Mesenchymal stem cell (in vitro differentiated cells and primary cell): ENCODE results near the gene NPHP4.
A peak's percentile ranks its signal among the peaks of the same experiment; 100 is the strongest.

ENCODE experiments used
- DNase-seq: peaks from one replicate; pipeline ENCODE4 v3.0.0-alpha.2; 2013
- H2AFZ ChIP-seq: one replicate; pipeline ENCODE4 v1.6.1; 2013; ENCODE audit warnings: low read depth, mild to moderate bottlenecking, control low read depth, inconsistent platforms, low read length, moderate library complexity
- H2AK5ac ChIP-seq: 2 replicates; pipeline ENCODE4 v1.6.1; 2013; ENCODE audit warnings: low read length, moderate library complexity, mild to moderate bottlenecking, inconsistent platforms; ENCODE audit not compliant: severe bottlenecking
- H2BK120ac ChIP-seq: one replicate; pipeline ENCODE4 v1.6.1; 2013; ENCODE audit warnings: low read depth, mild to moderate bottlenecking, inconsistent platforms, low read length, moderate library complexity
- H2BK12ac ChIP-seq, 2 experiments: one replicate each; pipeline ENCODE4 v1.6.1; 2013; ENCODE audit warnings: inconsistent platforms in 2 of 2, low read length in 2 of 2, mild to moderate bottlenecking in 2 of 2, moderate library complexity in 2 of 2, control low read depth in 1 of 2
- H2BK15ac ChIP-seq: one replicate; pipeline ENCODE4 v1.6.1; 2013; ENCODE audit warnings: mild to moderate bottlenecking, low read depth, inconsistent platforms; ENCODE audit not compliant: poor library complexity, severe bottlenecking
- H2BK5ac ChIP-seq: 2 replicates; pipeline ENCODE4 v1.6.1; 2013; ENCODE audit warnings: low read depth, mild to moderate bottlenecking, low read length, control low read depth, inconsistent platforms; ENCODE audit not compliant: poor library complexity, severe bottlenecking
- H3K14ac ChIP-seq, 2 experiments: one replicate each; pipeline ENCODE4 v1.6.1; 2013; ENCODE audit warnings: inconsistent platforms in 2 of 2, low read length in 2 of 2, control low read depth in 1 of 2, mild to moderate bottlenecking in 1 of 2, moderate library complexity in 1 of 2
- H3K18ac ChIP-seq, 2 experiments: one replicate each; pipeline ENCODE4 v1.6.1; 2013; ENCODE audit warnings: inconsistent platforms in 2 of 2, low read length in 2 of 2, control low read depth in 1 of 2, low read depth in 1 of 2, mild to moderate bottlenecking in 1 of 2
- H3K23ac ChIP-seq, 2 experiments: one replicate each; pipeline ENCODE4 v1.6.1; 2013; ENCODE audit warnings: inconsistent platforms in 2 of 2, low read length in 2 of 2, mild to moderate bottlenecking in 2 of 2, moderate library complexity in 2 of 2, control low read depth in 1 of 2
- H3K27ac ChIP-seq: 2 replicates; pipeline ENCODE4 v1.5.1; 2013; ENCODE audit warnings: mild to moderate bottlenecking, moderate library complexity, low read length, control low read depth, inconsistent platforms; ENCODE audit not compliant: poor library complexity, severe bottlenecking
- H3K27me3 ChIP-seq, 2 experiments: 2 replicates each; pipeline versions ENCODE4 v1.6.1 to v1.7.0; 2013; ENCODE audit warnings: low read length in 2 of 2, mild to moderate bottlenecking in 2 of 2, moderate library complexity in 2 of 2, control low read depth in 1 of 2, inconsistent platforms in 1 of 2; ENCODE audit not compliant: control insufficient read depth in 1 of 2, insufficient read depth in 1 of 2
- H3K36me3 ChIP-seq, 2 experiments: 2 replicates each; pipeline versions ENCODE4 v1.6.1 to v1.7.0; 2013; ENCODE audit warnings: low read length in 2 of 2, control low read depth in 1 of 2, inconsistent platforms in 1 of 2, low read depth in 1 of 2, mild to moderate bottlenecking in 1 of 2; ENCODE audit not compliant: insufficient read depth in 2 of 2, control insufficient read depth in 1 of 2
- H3K4ac ChIP-seq, 2 experiments: one replicate each; pipeline ENCODE4 v1.6.1; 2013; ENCODE audit warnings: inconsistent platforms in 2 of 2, low read length in 2 of 2, mild to moderate bottlenecking in 2 of 2, moderate library complexity in 2 of 2, control low read depth in 1 of 2, low read depth in 1 of 2
- H3K4me1 ChIP-seq: 2 replicates; pipeline ENCODE4 v1.6.1; 2013; ENCODE audit warnings: low read depth, low read length, control low read depth; ENCODE audit not compliant: control insufficient read depth, insufficient read depth
- H3K4me2 ChIP-seq: 2 replicates; pipeline ENCODE4 v1.6.1; 2013; ENCODE audit warnings: low read length, mild to moderate bottlenecking, inconsistent platforms; ENCODE audit not compliant: poor library complexity, severe bottlenecking
- H3K4me3 ChIP-seq, 2 experiments: 2 replicates each; pipeline versions ENCODE4 v1.5.1 to v1.7.0; 2013; ENCODE audit warnings: low read length in 2 of 2, mild to moderate bottlenecking in 2 of 2, control low read depth in 1 of 2, low read depth in 1 of 2; ENCODE audit not compliant: insufficient read depth in 1 of 2
- H3K79me1 ChIP-seq: replicated peaks from 2 replicates; pipeline ENCODE4 v1.6.1; 2013; ENCODE audit warnings: mild to moderate bottlenecking, control low read depth, low read length, inconsistent platforms; ENCODE audit not compliant: poor library complexity, severe bottlenecking
- H3K9ac ChIP-seq: 2 replicates; pipeline ENCODE4 v1.7.0; 2013; ENCODE audit warnings: mild to moderate bottlenecking, low read length, moderate library complexity
- H3K9me3 ChIP-seq: 2 replicates; pipeline ENCODE4 v1.7.0; 2013; ENCODE audit warnings: mild to moderate bottlenecking, low read length; ENCODE audit not compliant: control insufficient read depth
- H4K8ac ChIP-seq: one replicate; pipeline ENCODE4 v1.6.1; 2013; ENCODE audit warnings: inconsistent platforms, mild to moderate bottlenecking, low read length, moderate library complexity
- H4K91ac ChIP-seq: one replicate; pipeline ENCODE4 v1.6.1; 2013; ENCODE audit warnings: mild to moderate bottlenecking, low read length, inconsistent platforms
- WGBS: methylation state at CpG from one replicate; pipeline ENCODE4 v1.1.7; 2013; ENCODE audit warnings: mixed read lengths; 5-methylcytosine and 5-hydroxymethylcytosine counted together

NPHP4 gene

GRCh38 chr1:5949761-5950100 lies 42.5 kb downstream of the NPHP4 start:
- H2BK5ac ChIP-seq, result no peak overlapping the region
- H2AFZ ChIP-seq, result no peak overlapping the region
- H4K91ac ChIP-seq, result no peak overlapping the region
- no peaks in the 10 kb centered on the region for H3K27me3 ChIP-seq
- no peak overlapping the region for H3K9ac ChIP-seq
- no peak overlapping the region for H3K4ac ChIP-seq
- H3K4me3 ChIP-seq, result no peak overlapping the region
- no peak overlapping the region for H4K8ac ChIP-seq
- H3K4me1 ChIP-seq, result no peaks in the 10 kb centered on the region
- no peak overlapping the region for H2BK120ac ChIP-seq
- no peak overlapping the region for H3K27ac ChIP-seq
- no peak overlapping the region for H2BK12ac ChIP-seq
- no peaks in the 10 kb centered on the region for H3K79me1 ChIP-seq
- no peak overlapping the region for H3K23ac ChIP-seq
- DNase-seq, result no peak
- WGBS, result 84% methylated on average over 4 of the region's 4 CpGs
- H2AK5ac ChIP-seq, result no peak overlapping the region
- no peak overlapping the region for H3K4me2 ChIP-seq
- no peak overlapping the region for H3K18ac ChIP-seq
- H3K14ac ChIP-seq, result no peak overlapping the region
- no peaks in the 10 kb centered on the region for H3K9me3 ChIP-seq
- no peak overlapping the region for H2BK15ac ChIP-seq
- peaks cover 44 to 45% of the 10 kb centered on the region in 2 experiments for H3K36me3 ChIP-seq

GRCh38 chr1:5949085-5949760 lies 43.0 kb downstream of the NPHP4 start:
- 72% methylated on average over 13 of the region's 13 CpGs for WGBS
- H2AK5ac ChIP-seq, result no peak overlapping the region
- H3K18ac ChIP-seq, result no peak overlapping the region

GRCh38 chr1:5948681-5949005 lies 43.6 kb downstream of the NPHP4 start:
- Histone ChIP-seq H2BK12ac (no peak overlapping the region), H2BK15ac (no peak overlapping the region), H3K9me3 (no peaks in the 10 kb centered on the region), H3K23ac (no peak overlapping the region), H3K27me3 (no peaks in the 10 kb centered on the region), H3K4ac (no peak overlapping the region), H2BK5ac (no peak overlapping the region), H3K79me1 (no peaks in the 10 kb centered on the region), H2BK120ac (no peak overlapping the region), H2AFZ (no peak overlapping the region), H3K4me2 (no peak overlapping the region), H4K91ac (no peak overlapping the region), H3K4me3 (no peak overlapping the region), H3K36me3 (peaks cover 35 to 50% of the 10 kb centered on the region in 2 experiments), H2AK5ac (no peak overlapping the region), H3K4me1 (no peaks in the 10 kb centered on the region), H4K8ac (no peak overlapping the region), H3K14ac (no peak overlapping the region), H3K9ac (no peak overlapping the region), H3K27ac (no peak overlapping the region), H3K18ac (no peak overlapping the region)
- no peak for DNase-seq
- 54% methylated on average over 2 of the region's 4 CpGs for WGBS

More at GRCh38 chr1:5949085-5949760, 43.0 kb downstream of the NPHP4 start:
- H2BK5ac ChIP-seq, result no peak overlapping the region
- no peak overlapping the region for H3K9ac ChIP-seq
- H2BK120ac ChIP-seq, result no peak overlapping the region
- H3K4ac ChIP-seq, result no peak overlapping the region
- peak; percentile 4 for DNase-seq
- no peaks in the 10 kb centered on the region for H3K27me3 ChIP-seq
- no peaks in the 10 kb centered on the region for H3K9me3 ChIP-seq
- H3K4me3 ChIP-seq, result no peak overlapping the region
- H3K79me1 ChIP-seq, result no peaks in the 10 kb centered on the region
- H3K4me1 ChIP-seq, result no peaks in the 10 kb centered on the region
- no peak overlapping the region for H3K27ac ChIP-seq
- no peak overlapping the region for H2BK15ac ChIP-seq
- no peak overlapping the region for H3K4me2 ChIP-seq
- H4K91ac ChIP-seq, result no peak overlapping the region
- no peak overlapping the region for H2AFZ ChIP-seq
- no peak overlapping the region for H3K14ac ChIP-seq
- H4K8ac ChIP-seq, result no peak overlapping the region
- H3K23ac ChIP-seq, result no peak overlapping the region
- H3K36me3 ChIP-seq, result peaks cover 39 to 47% of the 10 kb centered on the region in 2 experiments
- H2BK12ac ChIP-seq, result no peak overlapping the region

GRCh38 chr1:5947978-5948680 lies 44.1 kb downstream of the NPHP4 start:
- H2AK5ac ChIP-seq, result no peak overlapping the region
- H3K9me3 ChIP-seq, result no peaks in the 10 kb centered on the region
- H3K27ac ChIP-seq, result no peak overlapping the region
- no peak overlapping the region for H3K14ac ChIP-seq
- no peak overlapping the region for H2AFZ ChIP-seq
- no peak overlapping the region for H2BK15ac ChIP-seq
- H4K91ac ChIP-seq, result no peak overlapping the region
- no peaks in the 10 kb centered on the region for H3K79me1 ChIP-seq
- H3K18ac ChIP-seq, result no peak overlapping the region
- no peak overlapping the region for H3K4ac ChIP-seq
- H3K4me1 ChIP-seq, result no peaks in the 10 kb centered on the region
- H2BK12ac ChIP-seq, result no peak overlapping the region
- no peak overlapping the region for H3K9ac ChIP-seq
- H3K36me3 ChIP-seq, result peaks cover 32 to 45% of the 10 kb centered on the region in 2 experiments
- no peak overlapping the region for H2BK5ac ChIP-seq
- no peak overlapping the region for H3K4me2 ChIP-seq
- no peak overlapping the region for H3K23ac ChIP-seq
- H4K8ac ChIP-seq, result no peak overlapping the region
- H2BK120ac ChIP-seq, result no peak overlapping the region
- no peaks in the 10 kb centered on the region for H3K27me3 ChIP-seq
- WGBS, result 92% methylated on average over 20 of the region's 20 CpGs
- no peak overlapping the region for H3K4me3 ChIP-seq
- DNase-seq, result no peak
